Activated T-helper 1 cell treated with anti-CD3 and anti-CD28 coated beads, Interleukin-12 subunit alpha, Interleukin-12 subunit beta, Interleukin-2, Interleukin-4 antibody, amounts not matched to agents 30 ng/mL and 10 ng/mL and 1 ng/mL, durations not matched to agents 14 hours and 24 hours and 36 hours (primary cell): ENCODE measurements around the gene LHFPL2. TPM values are rescaled to one million over a fixed set of nuclear protein-coding genes. Genes with fewer than 3 reads are reported as not detected.
"Not testable (repeated sequence)": the region's sequence is repeated elsewhere in the genome, so short reads cannot be mapped to it uniquely, and the experiment has no call there.

Source experiments
- DNase-seq: peaks from one replicate; pipeline ENCODE4 v3.0.0; 2021; ENCODE audit warnings: low spot score
- H3K27ac Mint-ChIP-seq: one replicate; pipeline ENCODE4 v1.8.0; 2021; ENCODE audit warnings: mild to moderate bottlenecking, mixed read lengths
- H3K27me3 Mint-ChIP-seq: one replicate; pipeline ENCODE4 v1.8.0; 2022; ENCODE audit warnings: mild to moderate bottlenecking, moderate library complexity, mixed read lengths; ENCODE audit not compliant: insufficient read depth
- H3K36me3 Mint-ChIP-seq: one replicate; pipeline ENCODE4 v1.8.0; 2021; ENCODE audit warnings: low read depth, mixed read lengths
- H3K4me1 Mint-ChIP-seq: one replicate; pipeline ENCODE4 v1.8.0; 2021; ENCODE audit warnings: low read depth, mixed read lengths
- H3K4me3 Mint-ChIP-seq: one replicate; pipeline ENCODE4 v1.8.0; 2021; ENCODE audit warnings: mild to moderate bottlenecking, moderate library complexity, mixed read lengths
- H3K9me3 Mint-ChIP-seq: one replicate; pipeline ENCODE4 v1.8.0; 2021; ENCODE audit warnings: mixed read lengths
- intact Hi-C: fragments of 100-400 bp; cut with micrococcal nuclease; formaldehyde crosslinking; loops from one replicate; pipeline ENCODE4 v1.15.1; 2024
- total RNA-seq: library from RNA; stranded (reverse); gene quantifications from 2 replicates; pipeline ENCODE4 v1.2.3, GENCODE V29; 2022

Gene LHFPL2
- 0.08 and 0.47 TPM in 2 replicates for total RNA-seq

GRCh38 chr5:78648359-78649210 lies at the start of gene LHFPL2:
Gene LHFPL2, minus strand, starts transcription at chr5:78648772. Its CDS starts 138,559 bp downstream, at chr5:78510213.
- no peak within 1 kb of the TSS for H3K27ac Mint-ChIP-seq
- H3K4me3 Mint-ChIP-seq = peak within 1 kb of the TSS; percentile 81
- peaks cover 16% of the 10 kb centered on the region for H3K4me1 Mint-ChIP-seq
- peaks cover 43% of the 10 kb centered on the region for H3K27me3 Mint-ChIP-seq
- H3K36me3 Mint-ChIP-seq = no peaks in the 10 kb centered on the region
- intact Hi-C loops = loop anchor here (5.0 kb wide), 1 partner anchor 239 kb away; no protein-coding TSS in a partner anchor
- DNase-seq = peak; percentile 4
- H3K9me3 Mint-ChIP-seq = no peaks in the 10 kb centered on the region

- intact Hi-C loops = no loop called here
- H3K36me3 Mint-ChIP-seq = no peaks in the 10 kb centered on the region
- no peak for DNase-seq
- H3K27ac Mint-ChIP-seq = no peak overlapping the region
- no peaks in the 10 kb centered on the region for H3K4me1 Mint-ChIP-seq
- H3K27me3 Mint-ChIP-seq = peaks cover 6% of the 10 kb centered on the region
- no peaks in the 10 kb centered on the region for H3K9me3 Mint-ChIP-seq
- H3K4me3 Mint-ChIP-seq = no peak overlapping the region
Observed at GRCh38 chr5:78696637-78697036, 48.1 kb upstream of the LHFPL2 start.

GRCh38 chr5:78696052-78696451 lies 47.5 kb upstream of the LHFPL2 start:
- H3K9me3 Mint-ChIP-seq, intact Hi-C loops, H3K36me3 Mint-ChIP-seq, H3K27ac Mint-ChIP-seq, DNase-seq, H3K4me1 Mint-ChIP-seq, H3K27me3 Mint-ChIP-seq, H3K4me3 Mint-ChIP-seq: not testable (repeated sequence)

- no peaks in the 10 kb centered on the region for H3K36me3 Mint-ChIP-seq
- intact Hi-C loops = no loop called here
- no peak overlapping the region for H3K27ac Mint-ChIP-seq
- H3K4me3 Mint-ChIP-seq = no peak overlapping the region
- no peaks in the 10 kb centered on the region for H3K4me1 Mint-ChIP-seq
- no peak for DNase-seq
- no peaks in the 10 kb centered on the region for H3K9me3 Mint-ChIP-seq
- H3K27me3 Mint-ChIP-seq = peaks cover 8% of the 10 kb centered on the region
Observed at GRCh38 chr5:78693339-78693738, 44.8 kb upstream of the LHFPL2 start.

GRCh38 chr5:78691084-78691960 lies 42.8 kb upstream of the LHFPL2 start:
- DNase-seq = no peak
- H3K9me3 Mint-ChIP-seq = peaks cover 7% of the 10 kb centered on the region
- intact Hi-C loops = no loop called here
- no peaks in the 10 kb centered on the region for H3K4me1 Mint-ChIP-seq
- no peaks in the 10 kb centered on the region for H3K36me3 Mint-ChIP-seq
- no peak overlapping the region for H3K27ac Mint-ChIP-seq
- no peak overlapping the region for H3K4me3 Mint-ChIP-seq
- H3K27me3 Mint-ChIP-seq = peaks cover 10% of the 10 kb centered on the region

- Mint-ChIP-seq H3K9me3 (peaks cover 7% of the 10 kb centered on the region), H3K27ac (no peak overlapping the region), H3K4me1 (no peaks in the 10 kb centered on the region), H3K36me3 (no peaks in the 10 kb centered on the region), H3K4me3 (no peak overlapping the region), H3K27me3 (peaks cover 8% of the 10 kb centered on the region)
- intact Hi-C loops = no loop called here
- DNase-seq = no peak
Observed at GRCh38 chr5:78690253-78690972, 41.8 kb upstream of the LHFPL2 start.

- Mint-ChIP-seq H3K36me3 (no peaks in the 10 kb centered on the region), H3K4me3 (no peak overlapping the region), H3K4me1 (no peaks in the 10 kb centered on the region), H3K9me3 (peaks cover 7% of the 10 kb centered on the region), H3K27me3 (peaks cover 6% of the 10 kb centered on the region), H3K27ac (no peak overlapping the region)
- intact Hi-C loops = no loop called here
- DNase-seq = no peak
Observed at GRCh38 chr5:78689540-78690252, 41.1 kb upstream of the LHFPL2 start.

- intact Hi-C loops, H3K4me3 Mint-ChIP-seq, H3K36me3 Mint-ChIP-seq, DNase-seq, H3K4me1 Mint-ChIP-seq, H3K9me3 Mint-ChIP-seq, H3K27ac Mint-ChIP-seq, H3K27me3 Mint-ChIP-seq: not testable (repeated sequence)
Observed at GRCh38 chr5:78687514-78687913, 38.9 kb upstream of the LHFPL2 start.

- DNase-seq, H3K27ac Mint-ChIP-seq, H3K4me3 Mint-ChIP-seq, intact Hi-C loops, H3K4me1 Mint-ChIP-seq, H3K27me3 Mint-ChIP-seq, H3K36me3 Mint-ChIP-seq, H3K9me3 Mint-ChIP-seq: not testable (repeated sequence)
Observed at GRCh38 chr5:78683905-78684304, 35.3 kb upstream of the LHFPL2 start.

- peaks cover 2% of the 10 kb centered on the region for H3K27me3 Mint-ChIP-seq
- H3K4me1 Mint-ChIP-seq = no peaks in the 10 kb centered on the region
- intact Hi-C loops = no loop called here
- H3K4me3 Mint-ChIP-seq = no peak overlapping the region
- H3K9me3 Mint-ChIP-seq = no peaks in the 10 kb centered on the region
- DNase-seq = no peak
- H3K36me3 Mint-ChIP-seq = no peaks in the 10 kb centered on the region
- H3K27ac Mint-ChIP-seq = no peak overlapping the region
Observed at GRCh38 chr5:78679905-78680304, 31.3 kb upstream of the LHFPL2 start.

- Mint-ChIP-seq H3K27ac (no peak overlapping the region), H3K36me3 (no peaks in the 10 kb centered on the region), H3K4me1 (no peaks in the 10 kb centered on the region), H3K4me3 (no peak overlapping the region), H3K27me3 (peaks cover 2% of the 10 kb centered on the region), H3K9me3 (no peaks in the 10 kb centered on the region)
- no peak for DNase-seq
- intact Hi-C loops = no loop called here
Observed at GRCh38 chr5:78677777-78678668, 29.5 kb upstream of the LHFPL2 start.
